Heart left ventricle (tissue), 16 donors: Measurements from ENCODE around the gene HMGCS2. TPM values are rescaled to one million over a fixed set of nuclear protein-coding genes. Genes with fewer than 3 reads are reported as not detected.

Source experiments
- ATAC-seq, 4 donors: fragments of 200-7000 bp; cut with Tn5 transposase; one replicate each; pipeline ENCODE4 v1.9.1; 2020 to 2022; ENCODE audit warnings: moderate library complexity in 4 of 4, mild to moderate bottlenecking in 3 of 4, moderate number of reproducible peaks in 1 of 4
- DNase-seq, 5 donors: peaks; one replicate each; pipeline ENCODE4 v3.0.0-alpha.2; 2020
- H3K27ac ChIP-seq, 12 donors: fragments of 200-600 bp; sonication (generic) in 4 of 12; one replicate each; pipeline versions ENCODE4 v1.5.0 to v1.8.0; 2016 to 2022; ENCODE audit warnings: mild to moderate bottlenecking in 2 of 12
- H3K27me3 ChIP-seq, 9 donors: fragments of 200-600 bp; sonication (generic) in 2 of 9; one replicate each; pipeline versions ENCODE4 v1.5.1 to v1.8.0; 2016 to 2022; ENCODE audit warnings: mild to moderate bottlenecking in 3 of 9
- H3K36me3 ChIP-seq, 9 donors: fragments of 200-600 bp; sonication (generic) in 2 of 9; one replicate each; pipeline versions ENCODE4 v1.5.0 to v1.8.0; 2018 to 2022; ENCODE audit warnings: mild to moderate bottlenecking in 2 of 9
- H3K4me1 ChIP-seq, 12 donors: fragments of 200-600 bp; sonication (generic) in 4 of 12; one replicate each; pipeline versions ENCODE4 v1.5.0 to v1.8.0; 2016 to 2022; ENCODE audit warnings: mild to moderate bottlenecking in 3 of 12
- H3K4me3 ChIP-seq, 12 donors: fragments of 200-600 bp; sonication (generic) in 4 of 12; one replicate each; pipeline versions ENCODE4 v1.5.0 to v1.8.0; 2017 to 2022; ENCODE audit warnings: mild to moderate bottlenecking in 9 of 12, moderate library complexity in 4 of 12
- H3K9me3 ChIP-seq, 12 donors: fragments of 200-600 bp; sonication (generic) in 4 of 12; one replicate each; pipeline versions ENCODE4 v1.5.0 to v1.8.0; 2016 to 2022; ENCODE audit warnings: mild to moderate bottlenecking in 1 of 12
- POLR2A ChIP-seq, 2 donors: fragments of 450-650 bp; IDR thresholded peaks; one replicate each; pipeline ENCODE4 v1.6.1; 2017; ENCODE audit warnings: antibody characterized with exemption in 2 of 2, mild to moderate bottlenecking in 2 of 2, moderate library complexity in 2 of 2
- WGBS, 4 donors: extraction: QIAGEN DNeasy Blood & Tissue Kit in 2 of 4; methylation state at CpG; one replicate each; pipeline versions ENCODE4 v1.1.5 to v1.1.7; 2013 to 2018; 5-methylcytosine and 5-hydroxymethylcytosine counted together
- intact Hi-C, 10 donors: fragments of 100-400 bp; cut with DNase I; formaldehyde crosslinking; loops; one replicate each; pipeline versions ENCODE4 v1.11.1 to v1.14.2; 2022
- polyA plus RNA-seq, 2 donors: library from polyadenylated mRNA; stranded (reverse); fragments of 200-250 nt; gene quantifications; one replicate each; pipeline ENCODE4 v1.2.3, GENCODE V29; 2013
- total RNA-seq, 9 donors: library from RNA; depleted of rRNA in 2 of 9; stranded (reverse); fragments of >200 nt in 2 of 9; fragmentation: NEBNext Ultra II Directional in 3 of 9; extraction: Animal tissue kit (Norgen Biotek cat#: 25700) in 3 of 9; gene quantifications; one replicate each; pipeline versions ENCODE4 v1.1.0 to v1.2.4, GENCODE V29; 2016 to 2023
- TF ChIP-seq, protein P1 (sequence below), 12 donors: fragments of 200-600 bp; sonication (generic) in 4 of 12; IDR thresholded peaks; one replicate each; pipeline versions ENCODE4 v1.5.0 to v1.8.0; 2018 to 2022; ENCODE audit warnings: antibody characterized with exemption in 12 of 12, mild to moderate bottlenecking in 5 of 12
- donor health status: ischemic (EF 13 %, LVEDD 7.1; RV severe dilation, severe dysfunction).
- donor health status: healthy with polysubstance abuse.
- donor health status: DM: no; HTN: yes; CAD: no.
- donor health status: DM: no; HTN: no; CAD: no.
- donor health status: ischemic (EF 25% LVEDD 6.9; RV normal size, moderate dysfunction).
- donor health status: ischemic (EF 25% LVEDD 5.7; RV mildly dilated, moderate dysfunction).
- donor health status: healthy.
- donor health status: DM: yes; HTN: yes; CAD: no.
- donor health status: ischemic (EF 35%, LVEDD 5.7; RV mildly dilated, moderate dysfunction).
- donor health status: nonischemic (EF 11% LVEDD 7.7; RV severe dilation, severe dysfunction).
- donor health status: DM: yes; HTN: yes; CAD: no.
- donor health status: PGD.
- donor health status: ischemic (EF 29% LVEDD 5.4; RV normal size, mild dysfunction).
- donor health status: nonischemic (EF 23%, LVEDD 6.1; RV moderate dilation, normal function).

The HMGCS2 gene
- total and polyA plus RNA-seq, 11 donors: 0.42 to 504 (median 15.5) TPM

DNA sequence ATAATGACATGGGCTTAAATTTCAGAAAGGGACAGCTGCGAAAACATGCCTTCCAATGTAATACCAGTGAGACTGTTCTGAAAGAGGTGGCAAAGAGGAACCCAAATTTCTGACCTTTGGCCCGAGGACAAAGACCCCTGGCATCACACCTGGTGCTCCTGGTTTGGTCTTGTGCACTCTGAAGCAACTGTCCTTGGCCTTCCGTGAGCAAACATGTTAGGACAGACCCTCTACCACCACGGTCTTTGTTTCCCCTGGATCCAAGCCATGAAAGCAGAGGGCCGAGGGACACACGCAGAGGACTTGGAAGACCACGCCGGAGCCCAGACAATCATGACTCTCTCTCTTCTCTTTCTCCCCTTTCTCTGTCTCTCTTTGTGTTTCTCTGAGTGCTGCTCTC is 36.5 kb upstream of the HMGCS2 start:
- Histone ChIP-seq H3K27me3 (peaks cover 0 to 19% (median 0%) of the 10 kb centered on the region in 9 donors), H3K9me3 (no peaks in the 10 kb centered on the region), H3K36me3 (no peaks in the 10 kb centered on the region), H3K4me1 (no peaks in the 10 kb centered on the region), H3K4me3 (no peak overlapping the region), H3K27ac (no peak overlapping the region)
- ATAC-seq: no peak
- intact Hi-C loops: loop anchor here in 3 of 10 donors (5.0 to 10.0 kb wide), 2 partner anchors 60 to 63 kb away; no protein-coding TSS in a partner anchor
- no peak for DNase-seq
- 85 to 92% (median 86%) methylated on average over 8 of the region's 8 CpGs for WGBS, 4 donors
- no peak for TF ChIP-seq POLR2A (IDR thresholded peaks at IDR 0.05)
- TF ChIP-seq, protein P1, sequence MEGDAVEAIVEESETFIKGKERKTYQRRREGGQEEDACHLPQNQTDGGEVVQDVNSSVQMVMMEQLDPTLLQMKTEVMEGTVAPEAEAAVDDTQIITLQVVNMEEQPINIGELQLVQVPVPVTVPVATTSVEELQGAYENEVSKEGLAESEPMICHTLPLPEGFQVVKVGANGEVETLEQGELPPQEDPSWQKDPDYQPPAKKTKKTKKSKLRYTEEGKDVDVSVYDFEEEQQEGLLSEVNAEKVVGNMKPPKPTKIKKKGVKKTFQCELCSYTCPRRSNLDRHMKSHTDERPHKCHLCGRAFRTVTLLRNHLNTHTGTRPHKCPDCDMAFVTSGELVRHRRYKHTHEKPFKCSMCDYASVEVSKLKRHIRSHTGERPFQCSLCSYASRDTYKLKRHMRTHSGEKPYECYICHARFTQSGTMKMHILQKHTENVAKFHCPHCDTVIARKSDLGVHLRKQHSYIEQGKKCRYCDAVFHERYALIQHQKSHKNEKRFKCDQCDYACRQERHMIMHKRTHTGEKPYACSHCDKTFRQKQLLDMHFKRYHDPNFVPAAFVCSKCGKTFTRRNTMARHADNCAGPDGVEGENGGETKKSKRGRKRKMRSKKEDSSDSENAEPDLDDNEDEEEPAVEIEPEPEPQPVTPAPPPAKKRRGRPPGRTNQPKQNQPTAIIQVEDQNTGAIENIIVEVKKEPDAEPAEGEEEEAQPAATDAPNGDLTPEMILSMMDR (IDR thresholded peaks at IDR 0.05): no peak

DNA sequence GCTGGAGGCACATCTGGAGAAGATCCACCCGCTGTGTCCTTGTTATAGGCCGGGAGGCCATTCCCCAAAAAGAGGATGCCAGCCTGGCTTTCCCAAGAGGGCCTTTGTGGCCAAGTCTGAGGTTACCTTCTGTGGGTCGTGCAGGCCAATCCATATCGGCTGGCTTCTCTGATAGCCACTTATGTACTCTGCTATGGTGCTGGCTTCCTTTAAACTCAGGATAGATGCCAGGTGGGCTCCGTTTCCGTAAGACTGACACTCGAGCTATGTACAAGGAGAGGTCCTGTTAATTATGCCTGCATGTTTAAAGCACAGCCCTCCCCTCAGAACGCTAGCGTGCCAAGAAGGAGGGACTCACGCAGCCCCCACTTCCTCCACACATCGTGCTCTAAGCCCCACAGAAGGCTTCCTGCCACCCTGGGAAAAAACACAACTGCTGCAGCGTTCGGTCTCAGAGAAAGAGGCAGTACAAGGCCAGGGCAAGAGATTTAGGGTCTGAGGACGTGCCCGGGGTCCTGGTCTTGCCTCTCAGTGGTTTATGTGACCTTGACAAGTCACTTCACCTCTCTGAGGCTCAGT is 31.0 kb upstream of the HMGCS2 start:
- intact Hi-C loops: loop anchor here in 1 of 10 donors (10.0 kb wide), 1 partner anchor 55 kb away; no protein-coding TSS in a partner anchor
- TF ChIP-seq POLR2A (IDR thresholded peaks at IDR 0.05): no peak
- TF ChIP-seq, protein P1 (IDR thresholded peaks at IDR 0.05): no peak
- no peaks in the 10 kb centered on the region for H3K9me3 ChIP-seq
- H3K4me1 ChIP-seq: no peaks in the 10 kb centered on the region
- H3K27me3 ChIP-seq: no peaks in the 10 kb centered on the region
- ATAC-seq: no peak
- no peak overlapping the region for H3K27ac ChIP-seq
- DNase-seq: no peak
- 75 to 81% (median 79%) methylated on average over 15 of the region's 15 CpGs for WGBS, 4 donors
- H3K4me3 ChIP-seq: no peak overlapping the region
- no peaks in the 10 kb centered on the region for H3K36me3 ChIP-seq

DNA sequence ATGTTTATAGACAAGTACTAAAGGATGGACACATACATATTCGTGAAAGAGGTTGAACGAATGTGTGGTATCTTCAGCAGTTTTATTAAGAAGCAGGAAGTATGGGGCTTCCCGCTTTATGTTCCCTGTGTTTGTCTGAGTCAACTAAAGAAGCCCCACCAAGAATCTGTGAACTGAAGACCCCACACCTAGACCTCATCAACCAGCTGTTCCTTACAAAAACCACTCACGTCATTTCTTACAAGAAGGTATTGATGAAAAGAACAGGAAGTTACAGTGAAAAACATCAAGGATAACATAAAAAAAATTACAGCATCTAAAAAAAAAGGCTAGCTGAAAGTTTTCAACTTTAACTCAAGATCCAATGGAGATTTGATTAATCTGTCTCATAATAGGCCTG is 30.3 kb upstream of the HMGCS2 start:
- no peak overlapping the region for H3K27ac ChIP-seq
- peaks cover 0 to 5% (median 0%) of the 10 kb centered on the region in 12 donors for H3K4me1 ChIP-seq
- no peak for ATAC-seq
- DNase-seq: no peak
- no peak overlapping the region for H3K4me3 ChIP-seq
- 83 to 89% (median 85%) methylated on average over 4 of the region's 4 CpGs for WGBS, 4 donors
- no peaks in the 10 kb centered on the region for H3K36me3 ChIP-seq
- TF ChIP-seq POLR2A (IDR thresholded peaks at IDR 0.05): no peak
- TF ChIP-seq, protein P1 (IDR thresholded peaks at IDR 0.05): no peak
- no peaks in the 10 kb centered on the region for H3K27me3 ChIP-seq
- intact Hi-C loops: no loop called here
- no peaks in the 10 kb centered on the region for H3K9me3 ChIP-seq

DNA sequence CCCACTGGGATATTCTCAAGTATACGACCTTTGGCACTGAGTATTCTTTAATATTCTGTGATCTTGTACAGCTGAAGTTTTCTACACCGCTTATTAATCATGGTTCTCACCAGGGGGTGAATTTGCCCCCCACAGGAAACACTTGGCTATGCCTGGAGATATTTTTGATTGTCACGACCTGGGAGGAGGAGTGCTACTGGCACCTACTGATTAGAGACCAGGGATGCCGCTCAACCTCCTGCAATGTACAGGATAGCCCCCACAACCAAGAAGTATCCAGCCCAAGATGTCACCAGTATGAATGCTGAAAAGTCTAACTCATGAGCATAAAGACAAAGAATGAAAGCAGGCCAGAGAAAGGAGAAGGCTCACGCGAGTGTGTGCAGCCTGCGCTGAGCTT is 28.9 kb upstream of the HMGCS2 start:
- Histone ChIP-seq H3K4me1 (peaks cover 0 to 5% (median 0%) of the 10 kb centered on the region in 12 donors), H3K27me3 (no peaks in the 10 kb centered on the region), H3K36me3 (no peaks in the 10 kb centered on the region), H3K27ac (no peak overlapping the region), H3K9me3 (no peaks in the 10 kb centered on the region), H3K4me3 (no peak overlapping the region)
- no peak for ATAC-seq
- intact Hi-C loops: no loop called here
- TF ChIP-seq, protein P1 (IDR thresholded peaks at IDR 0.05): no peak
- no peak for TF ChIP-seq POLR2A (IDR thresholded peaks at IDR 0.05)
- 81 to 94% (median 91%) methylated on average over 7 of the region's 7 CpGs for WGBS, 4 donors
- no peak for DNase-seq
